GM19397 (cell line): Measurements from ENCODE around the gene PODXL.

Experiments
- ATAC-seq: cut with Tn5 transposase; IDR thresholded peaks from one replicate; pipeline ENCODE4 v1.9.1; 2021; ENCODE audit warnings: mild to moderate bottlenecking, moderate library complexity; ENCODE audit not compliant: unreplicated experiment

Gene PODXL

GRCh38 chr7:131556053-131556908 is at the start of gene PODXL:
PODXL (minus strand) TSS chr7:131556628; CDS start chr7:131556359, 269 bp downstream.
- peak; percentile 84 for ATAC-seq

GRCh38 chr7:131605280-131605878 is 49.0 kb upstream of the PODXL start:
- no peak for ATAC-seq

- ATAC-seq, result no peak
Observed at GRCh38 chr7:131604841-131605279, 48.4 kb upstream of the PODXL start.

- no peak for ATAC-seq
Observed at GRCh38 chr7:131603932-131604331, 47.5 kb upstream of the PODXL start.

GRCh38 chr7:131602994-131603372 is 46.6 kb upstream of the PODXL start:
- no peak for ATAC-seq

- no peak for ATAC-seq
Observed at GRCh38 chr7:131602304-131602993, 46.0 kb upstream of the PODXL start.

GRCh38 chr7:131600085-131600881 is 43.9 kb upstream of the PODXL start:
- ATAC-seq, result no peak

GRCh38 chr7:131596785-131597184 is 40.4 kb upstream of the PODXL start:
- ATAC-seq, result no peak

GRCh38 chr7:131595699-131596098 is 39.3 kb upstream of the PODXL start:
- no peak for ATAC-seq

GRCh38 chr7:131591687-131592319 is 35.4 kb upstream of the PODXL start:
- no peak for ATAC-seq

GRCh38 chr7:131587315-131587923 is 31.0 kb upstream of the PODXL start:
- ATAC-seq, result no peak

- ATAC-seq, result no peak
Observed at GRCh38 chr7:131586759-131587158, 30.3 kb upstream of the PODXL start.

GRCh38 chr7:131586259-131586658 is 29.8 kb upstream of the PODXL start:
- ATAC-seq, result no peak

GRCh38 chr7:131583430-131583829 is 27.0 kb upstream of the PODXL start:
- no peak for ATAC-seq

GRCh38 chr7:131581241-131582051 is 25.0 kb upstream of the PODXL start:
- ATAC-seq, result no peak

GRCh38 chr7:131578602-131579001 is 22.2 kb upstream of the PODXL start:
- no peak for ATAC-seq

GRCh38 chr7:131574741-131575140 is 18.3 kb upstream of the PODXL start:
- no peak for ATAC-seq

GRCh38 chr7:131570401-131570800 is 14.0 kb upstream of the PODXL start:
- ATAC-seq, result no peak

- ATAC-seq, result no peak
Observed at GRCh38 chr7:131568970-131569369, 12.5 kb upstream of the PODXL start.
